ENCODE data around the gene KCNAB2.
A peak's percentile ranks its signal among the peaks of the same experiment; 100 is the strongest.
"Not testable (repeated sequence)": the region's sequence is repeated elsewhere in the genome, so short reads cannot be mapped to it uniquely, and the experiment has no call there.

Gene KCNAB2

GRCh38 chr1:6071219-6071618 lies 25.5 kb downstream of the KCNAB2 start:
- no peak overlapping the region for H3K4me3 ChIP-seq (ENCODE audit: control insufficient read depth in 1 of 7, extremely low read depth in 1 of 7, insufficient read depth in 4 of 7, low read depth in 2 of 7, low read length in 6 of 7)
- no peak for DNase-seq
- CTCF ChIA-PET: no interaction called here
- POLR2A ChIA-PET: no interaction called here
- H3K27me3 ChIP-seq (replicated peaks in 2 of 5; ENCODE audit: control insufficient read depth in 4 of 5, insufficient read depth in 5 of 5, low read length in 4 of 5): no peaks in the 10 kb centered on the region
- 97% methylated on average over 9 of the region's 13 CpGs for WGBS (ENCODE audit: insufficient coverage)
- H3K9me3 ChIP-seq (ENCODE audit: control extremely low read depth in 1 of 5, control insufficient read depth in 4 of 5, insufficient read depth in 2 of 5, low read depth in 1 of 5, low read length in 4 of 5): no peaks in the 10 kb centered on the region
- H3K36me3 ChIP-seq (ENCODE audit: control insufficient read depth in 4 of 4, insufficient read depth in 4 of 4, low read length in 3 of 4): peaks cover 0 to 96% (median 56%) of the 10 kb centered on the region in 4 experiments
- no peaks in the 10 kb centered on the region for H3K4me1 ChIP-seq (ENCODE audit: control extremely low read depth in 1 of 4, control insufficient read depth in 4 of 4, insufficient read depth in 4 of 4, low read length in 3 of 4)
- H3K27ac ChIP-seq (ENCODE audit: insufficient read depth in 1 of 2, low read depth in 1 of 2, low read length in 2 of 2, poor library complexity in 1 of 2, severe bottlenecking in 2 of 2): no peak overlapping the region

- H3K4me3 ChIP-seq (ENCODE audit: control insufficient read depth in 1 of 7, extremely low read depth in 1 of 7, insufficient read depth in 4 of 7, low read depth in 2 of 7, low read length in 6 of 7): no peak overlapping the region
- no peaks in the 10 kb centered on the region for H3K4me1 ChIP-seq (ENCODE audit: control extremely low read depth in 1 of 4, control insufficient read depth in 4 of 4, insufficient read depth in 4 of 4, low read length in 3 of 4)
- CTCF ChIA-PET: interaction anchor here (1.4 kb wide), 1 partner anchor 15 kb away, joined by 3 read pairs; no protein-coding TSS in a partner anchor
- no peak for DNase-seq
- H3K36me3 ChIP-seq (ENCODE audit: control insufficient read depth in 4 of 4, insufficient read depth in 4 of 4, low read length in 3 of 4): peaks cover 0 to 97% (median 53%) of the 10 kb centered on the region in 4 experiments
- H3K27ac ChIP-seq (ENCODE audit: insufficient read depth in 1 of 2, low read depth in 1 of 2, low read length in 2 of 2, poor library complexity in 1 of 2, severe bottlenecking in 2 of 2): no peak overlapping the region
- POLR2A ChIA-PET: no interaction called here
- WGBS (ENCODE audit: insufficient coverage): 100% methylated on average over 11 of the region's 17 CpGs
- H3K27me3 ChIP-seq (replicated peaks in 2 of 5; ENCODE audit: control insufficient read depth in 4 of 5, insufficient read depth in 5 of 5, low read length in 4 of 5): no peaks in the 10 kb centered on the region
- H3K9me3 ChIP-seq (ENCODE audit: control extremely low read depth in 1 of 5, control insufficient read depth in 4 of 5, insufficient read depth in 2 of 5, low read depth in 1 of 5, low read length in 4 of 5): no peaks in the 10 kb centered on the region
Observed at GRCh38 chr1:6072774-6073479, 27.2 kb downstream of the KCNAB2 start.

GRCh38 chr1:6073480-6074053 lies 27.9 kb downstream of the KCNAB2 start:
- no peaks in the 10 kb centered on the region for H3K27me3 ChIP-seq (replicated peaks in 2 of 5; ENCODE audit: control insufficient read depth in 4 of 5, insufficient read depth in 5 of 5, low read length in 4 of 5)
- ChIA-PET CTCF (interaction anchor here (1.1 to 1.4 kb wide), 3 partner anchors 10 to 17 kb away, joined by 3 to 4 read pairs (median 3); no protein-coding TSS in a partner anchor), POLR2A (no interaction called here)
- no peaks in the 10 kb centered on the region for H3K9me3 ChIP-seq (ENCODE audit: control extremely low read depth in 1 of 5, control insufficient read depth in 4 of 5, insufficient read depth in 2 of 5, low read depth in 1 of 5, low read length in 4 of 5)
- H3K27ac ChIP-seq (ENCODE audit: insufficient read depth in 1 of 2, low read depth in 1 of 2, low read length in 2 of 2, poor library complexity in 1 of 2, severe bottlenecking in 2 of 2): no peak overlapping the region
- DNase-seq: no peak
- no peak overlapping the region for H3K4me3 ChIP-seq (ENCODE audit: control insufficient read depth in 1 of 7, extremely low read depth in 1 of 7, insufficient read depth in 4 of 7, low read depth in 2 of 7, low read length in 6 of 7)
- peaks cover 0 to 97% (median 56%) of the 10 kb centered on the region in 4 experiments for H3K36me3 ChIP-seq (ENCODE audit: control insufficient read depth in 4 of 4, insufficient read depth in 4 of 4, low read length in 3 of 4)
- no peaks in the 10 kb centered on the region for H3K4me1 ChIP-seq (ENCODE audit: control extremely low read depth in 1 of 4, control insufficient read depth in 4 of 4, insufficient read depth in 4 of 4, low read length in 3 of 4)
- 97% methylated on average over 13 of the region's 15 CpGs for WGBS (ENCODE audit: insufficient coverage)

GRCh38 chr1:6074192-6074901 lies 28.7 kb downstream of the KCNAB2 start:
- DNase-seq: no peak
- no peak overlapping the region for H3K27ac ChIP-seq (ENCODE audit: insufficient read depth in 1 of 2, low read depth in 1 of 2, low read length in 2 of 2, poor library complexity in 1 of 2, severe bottlenecking in 2 of 2)
- H3K4me3 ChIP-seq (ENCODE audit: control insufficient read depth in 1 of 7, extremely low read depth in 1 of 7, insufficient read depth in 4 of 7, low read depth in 2 of 7, low read length in 6 of 7): no peak overlapping the region
- CTCF ChIA-PET: interaction anchor here (1.1 to 1.4 kb wide), 3 partner anchors 9 to 18 kb away, joined by 3 to 4 read pairs (median 3); no protein-coding TSS in a partner anchor
- H3K9me3 ChIP-seq (ENCODE audit: control extremely low read depth in 1 of 5, control insufficient read depth in 4 of 5, insufficient read depth in 2 of 5, low read depth in 1 of 5, low read length in 4 of 5): no peaks in the 10 kb centered on the region
- H3K4me1 ChIP-seq (ENCODE audit: control extremely low read depth in 1 of 4, control insufficient read depth in 4 of 4, insufficient read depth in 4 of 4, low read length in 3 of 4): no peaks in the 10 kb centered on the region
- peaks cover 0 to 95% (median 59%) of the 10 kb centered on the region in 4 experiments for H3K36me3 ChIP-seq (ENCODE audit: control insufficient read depth in 4 of 4, insufficient read depth in 4 of 4, low read length in 3 of 4)
- POLR2A ChIA-PET: no interaction called here
- H3K27me3 ChIP-seq (replicated peaks in 2 of 5; ENCODE audit: control insufficient read depth in 4 of 5, insufficient read depth in 5 of 5, low read length in 4 of 5): no peaks in the 10 kb centered on the region
- 98% methylated on average over 18 of the region's 21 CpGs for WGBS (ENCODE audit: insufficient coverage)

GRCh38 chr1:6075748-6076147 lies 30.1 kb downstream of the KCNAB2 start:
- H3K9me3 ChIP-seq (ENCODE audit: control extremely low read depth in 1 of 5, control insufficient read depth in 4 of 5, insufficient read depth in 2 of 5, low read depth in 1 of 5, low read length in 4 of 5): no peaks in the 10 kb centered on the region
- WGBS (ENCODE audit: insufficient coverage): 100% methylated on average over 3 of the region's 3 CpGs
- H3K27ac ChIP-seq (ENCODE audit: insufficient read depth in 1 of 2, low read depth in 1 of 2, low read length in 2 of 2, poor library complexity in 1 of 2, severe bottlenecking in 2 of 2): no peak overlapping the region
- no peaks in the 10 kb centered on the region for H3K27me3 ChIP-seq (replicated peaks in 2 of 5; ENCODE audit: control insufficient read depth in 4 of 5, insufficient read depth in 5 of 5, low read length in 4 of 5)
- CTCF ChIA-PET: interaction anchor here (1.1 kb wide), 1 partner anchor 33 kb away, joined by 3 read pairs; no protein-coding TSS in a partner anchor
- POLR2A ChIA-PET: no interaction called here
- H3K4me1 ChIP-seq (ENCODE audit: control extremely low read depth in 1 of 4, control insufficient read depth in 4 of 4, insufficient read depth in 4 of 4, low read length in 3 of 4): no peaks in the 10 kb centered on the region
- H3K4me3 ChIP-seq (ENCODE audit: control insufficient read depth in 1 of 7, extremely low read depth in 1 of 7, insufficient read depth in 4 of 7, low read depth in 2 of 7, low read length in 6 of 7): no peak overlapping the region
- H3K36me3 ChIP-seq (ENCODE audit: control insufficient read depth in 4 of 4, insufficient read depth in 4 of 4, low read length in 3 of 4): peaks cover 0 to 95% (median 62%) of the 10 kb centered on the region in 4 experiments
- peak in 2 of 3 donors; percentile 11 to 14 for DNase-seq

- CTCF ChIA-PET: interaction anchor here (1.4 kb wide), 1 partner anchor 47 kb away, joined by 3 read pairs; no protein-coding TSS in a partner anchor
- H3K9me3 ChIP-seq (ENCODE audit: control extremely low read depth in 1 of 5, control insufficient read depth in 4 of 5, insufficient read depth in 2 of 5, low read depth in 1 of 5, low read length in 4 of 5); H3K4me3 ChIP-seq (ENCODE audit: control insufficient read depth in 1 of 7, extremely low read depth in 1 of 7, insufficient read depth in 4 of 7, low read depth in 2 of 7, low read length in 6 of 7); H3K4me1 ChIP-seq (ENCODE audit: control extremely low read depth in 1 of 4, control insufficient read depth in 4 of 4, insufficient read depth in 4 of 4, low read length in 3 of 4); H3K27me3 ChIP-seq (replicated peaks in 2 of 5; ENCODE audit: control insufficient read depth in 4 of 5, insufficient read depth in 5 of 5, low read length in 4 of 5); H3K27ac ChIP-seq (ENCODE audit: insufficient read depth in 1 of 2, low read depth in 1 of 2, low read length in 2 of 2, poor library complexity in 1 of 2, severe bottlenecking in 2 of 2); DNase-seq; POLR2A ChIA-PET: not testable (repeated sequence)
- 100% methylated on average over 7 of the region's 8 CpGs for WGBS (ENCODE audit: insufficient coverage)
- peaks cover 6 to 96% (median 68%) of the 10 kb centered on the region in 4 experiments for H3K36me3 ChIP-seq (ENCODE audit: control insufficient read depth in 4 of 4, insufficient read depth in 4 of 4, low read length in 3 of 4)
Observed at GRCh38 chr1:6077061-6077460, 31.4 kb downstream of the KCNAB2 start.

Measured in common myeloid progenitor, CD34-positive (primary cell).